Stimulated activated CD8-positive, alpha-beta memory T cell treated with anti-CD3 and anti-CD28 coated beads, Interleukin-15, amount 100 ng/mL, for 24 hours (primary cell): ENCODE measurements around the gene MRPL24.
"Not testable (repeated sequence)": the region's sequence is repeated elsewhere in the genome, so short reads cannot be mapped to it uniquely, and the experiment has no call there.

ENCODE experiments used
- DNase-seq: peaks from one replicate; pipeline ENCODE4 v3.0.0-alpha.2; 2020; ENCODE audit warnings: low read depth

The MRPL24 gene

GRCh38 chr1:156760092-156760795 lies 19.4 kb upstream of the MRPL24 start:
- DNase-seq = no peak

- not testable (repeated sequence) for DNase-seq
Measured at GRCh38 chr1:156757572-156758253, 16.8 kb upstream of the MRPL24 start.

GRCh38 chr1:156756355-156756754 lies 15.5 kb upstream of the MRPL24 start:
- DNase-seq = no peak

GRCh38 chr1:156755527-156755950 lies 14.7 kb upstream of the MRPL24 start:
- DNase-seq = no peak

GRCh38 chr1:156754219-156754618 lies 13.3 kb upstream of the MRPL24 start:
- no peak for DNase-seq

- DNase-seq = no peak
Measured at GRCh38 chr1:156752843-156753482, 12.1 kb upstream of the MRPL24 start.

GRCh38 chr1:156751757-156752481 lies 11.0 kb upstream of the MRPL24 start:
- peak; percentile 88 for DNase-seq

- no peak for DNase-seq
Measured at GRCh38 chr1:156751451-156751756, 10.5 kb upstream of the MRPL24 start, which contains the start of gene HDGF. HDGF (minus strand) TSS chr1:156751675; CDS start chr1:156751429, 246 bp downstream.

- DNase-seq = no peak
Measured at GRCh38 chr1:156750711-156751450, 10.0 kb upstream of the MRPL24 start.

GRCh38 chr1:156750191-156750672 lies 9.3 kb upstream of the MRPL24 start:
- DNase-seq = no peak

GRCh38 chr1:156749419-156750118 lies 8.7 kb upstream of the MRPL24 start:
- no peak for DNase-seq

- no peak for DNase-seq
Measured at GRCh38 chr1:156748670-156749418, 8.0 kb upstream of the MRPL24 start.

- DNase-seq = no peak
Measured at GRCh38 chr1:156747742-156748669, 7.1 kb upstream of the MRPL24 start.

- DNase-seq = no peak
Measured at GRCh38 chr1:156746728-156747631, 6.1 kb upstream of the MRPL24 start.

- DNase-seq = no peak
Measured at GRCh38 chr1:156746406-156746727, 5.5 kb upstream of the MRPL24 start.

GRCh38 chr1:156745881-156746280 lies 5.0 kb upstream of the MRPL24 start:
- no peak for DNase-seq

GRCh38 chr1:156744786-156745419 lies 4.0 kb upstream of the MRPL24 start:
- DNase-seq = no peak

GRCh38 chr1:156744344-156744743 lies 3.5 kb upstream of the MRPL24 start:
- DNase-seq = no peak
